HepG2 (cell line): ENCODE results near the gene CENPB. TPM values are rescaled to one million over a fixed set of nuclear protein-coding genes. Genes with fewer than 3 reads are reported as not detected.

Source experiments
- EED ChIP-seq: sonication (generic); formaldehyde crosslinking; IDR thresholded peaks from 2 replicates; pipeline ENCODE4 v1.5.0; 2020; ENCODE audit warnings: mild to moderate bottlenecking, missing genetic modification reagents
- GMEB1 ChIP-seq: sonication (generic); formaldehyde crosslinking; IDR thresholded peaks from 2 replicates; pipeline ENCODE4 v1.5.1; 2020; ENCODE audit warnings: missing genetic modification reagents, mild to moderate bottlenecking, borderline replicate concordance
- SMAD1 ChIP-seq: sonication (generic); formaldehyde crosslinking; IDR thresholded peaks from 2 replicates; pipeline ENCODE4 v1.4.0; 2020; ENCODE audit warnings: missing genetic modification reagents, low read depth, mild to moderate bottlenecking, borderline replicate concordance
- TRAFD1 ChIP-seq: sonication (generic); formaldehyde crosslinking; IDR thresholded peaks from 2 replicates; pipeline ENCODE4 v1.5.1; 2020; ENCODE audit warnings: missing genetic modification reagents, mild to moderate bottlenecking, borderline replicate concordance
- ZNF17 ChIP-seq: sonication (generic); formaldehyde crosslinking; IDR thresholded peaks from 2 replicates; pipeline ENCODE4 v1.5.0; 2020; ENCODE audit warnings: mild to moderate bottlenecking, missing genetic modification reagents
- ZNF24 ChIP-seq: fragments of 450-650 bp; IDR thresholded peaks from 2 replicates; pipeline ENCODE4 v1.6.1; 2017; ENCODE audit warnings: antibody characterized with exemption, mild to moderate bottlenecking
- ZNF333 ChIP-seq: sonication (generic); formaldehyde crosslinking; IDR thresholded peaks from 2 replicates; pipeline ENCODE4 v1.4.0; 2020; ENCODE audit warnings: mild to moderate bottlenecking, missing genetic modification reagents, borderline replicate concordance
- ZNF34 ChIP-seq: sonication (generic); formaldehyde crosslinking; IDR thresholded peaks from 2 replicates; pipeline ENCODE4 v1.4.0; 2020; ENCODE audit warnings: mild to moderate bottlenecking, missing genetic modification reagents, borderline replicate concordance
- ZNF652 ChIP-seq: IDR thresholded peaks from 2 replicates; pipeline ENCODE4 v1.6.1; 2016; ENCODE audit warnings: low read depth, borderline replicate concordance
- ZNF75D ChIP-seq: sonication (generic); formaldehyde crosslinking; IDR thresholded peaks from 2 replicates; pipeline ENCODE4 v1.8.1; 2023; ENCODE audit warnings: missing genetic modification reagents, mild to moderate bottlenecking, borderline replicate concordance
- polyA plus RNA-seq, 8 experiments: library from polyadenylated mRNA; depleted of rRNA in 3 of 8; stranded (reverse) in 7 of 8; unstranded in 1 of 8; fragments of >200 nt; fragmentation: Illumina TruSeq in 4 of 8; extraction: Trizol in 4 of 8; gene quantifications; 2 replicates each; pipeline versions ENCODE4 v1.2.1 to v1.2.3, GENCODE V29; 2011 to 2016; ENCODE audit warnings: low read depth in 4 of 8, missing spikeins in 1 of 8, mixed read lengths in 1 of 8; ENCODE audit not compliant: insufficient read depth in 1 of 8
- total RNA-seq, 5 experiments: library from RNA; depleted of rRNA; stranded (reverse); fragments of >200 nt; fragmentation: Illumina TruSeq; extraction: Trizol; gene quantifications; 2 replicates each; pipeline ENCODE4 v1.2.3, GENCODE V29; 2016; ENCODE audit warnings: low read depth in 1 of 5
- TF ChIP-seq, protein P1 (sequence below): sonication (generic); formaldehyde crosslinking; IDR thresholded peaks from 2 replicates; pipeline ENCODE4 v1.8.1; 2023; ENCODE audit warnings: mild to moderate bottlenecking, missing genetic modification reagents
- TF ChIP-seq, protein P2 (sequence below): sonication (generic); formaldehyde crosslinking; IDR thresholded peaks from 2 replicates; pipeline ENCODE4 v1.4.0; 2020; ENCODE audit warnings: missing genetic modification reagents
- TF ChIP-seq, protein P3 (sequence below): sonication (generic); formaldehyde crosslinking; IDR thresholded peaks from 2 replicates; pipeline ENCODE4 v1.4.0; 2020; ENCODE audit warnings: missing genetic modification reagents

The CENPB gene
- total and polyA plus RNA-seq, 2 of the 13 experiments (the other 11 are each of a cell fraction or from before 2014, with no cell fraction given): 10.4 to 54.5 TPM

DNA sequence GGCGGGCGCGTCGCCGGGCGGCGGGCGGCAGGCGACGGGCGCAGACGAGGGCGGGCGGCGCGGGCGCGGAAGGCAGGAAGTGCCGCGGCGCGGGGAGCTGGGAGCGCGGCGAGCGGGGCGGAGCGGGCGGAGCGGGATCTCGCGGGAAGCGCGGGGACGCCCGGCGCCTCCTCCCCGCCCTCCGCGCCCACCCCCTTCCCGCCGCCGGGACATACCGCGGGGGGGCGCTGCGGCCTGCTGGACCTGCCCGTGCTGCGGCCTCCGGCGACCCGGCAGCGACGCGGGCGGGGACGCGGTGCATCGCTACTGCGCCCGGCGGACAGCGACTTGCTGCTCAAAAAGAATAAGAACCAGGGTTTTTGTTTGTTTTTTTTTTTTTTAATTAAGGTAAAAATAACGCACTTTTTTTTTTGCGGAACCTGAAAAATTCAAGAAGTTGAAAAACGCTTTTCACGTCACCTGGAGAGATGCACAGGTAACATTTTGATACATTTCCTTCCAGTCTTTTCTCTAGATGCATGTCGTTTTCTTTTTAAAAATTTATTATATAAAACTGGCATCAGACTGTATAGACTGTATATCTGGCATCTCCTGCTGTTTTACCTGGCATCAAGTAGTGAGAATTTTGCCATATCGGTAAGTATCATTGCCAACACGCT, at the start of gene CENPB (continued):
- TF ChIP-seq, protein P1, sequence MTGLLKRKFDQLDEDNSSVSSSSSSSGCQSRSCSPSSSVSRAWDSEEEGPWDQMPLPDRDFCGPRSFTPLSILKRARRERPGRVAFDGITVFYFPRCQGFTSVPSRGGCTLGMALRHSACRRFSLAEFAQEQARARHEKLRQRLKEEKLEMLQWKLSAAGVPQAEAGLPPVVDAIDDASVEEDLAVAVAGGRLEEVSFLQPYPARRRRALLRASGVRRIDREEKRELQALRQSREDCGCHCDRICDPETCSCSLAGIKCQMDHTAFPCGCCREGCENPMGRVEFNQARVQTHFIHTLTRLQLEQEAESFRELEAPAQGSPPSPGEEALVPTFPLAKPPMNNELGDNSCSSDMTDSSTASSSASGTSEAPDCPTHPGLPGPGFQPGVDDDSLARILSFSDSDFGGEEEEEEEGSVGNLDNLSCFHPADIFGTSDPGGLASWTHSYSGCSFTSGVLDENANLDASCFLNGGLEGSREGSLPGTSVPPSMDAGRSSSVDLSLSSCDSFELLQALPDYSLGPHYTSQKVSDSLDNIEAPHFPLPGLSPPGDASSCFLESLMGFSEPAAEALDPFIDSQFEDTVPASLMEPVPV: no peak; the same call in 1 of the 2 replicates
- TF ChIP-seq ZNF17 (CRISPR knock-in tag) (no peak), GMEB1 (peak; percentile 62; the same call in 1 of the 2 replicates), EED (CRISPR knock-in tag) (no peak), ZNF333 (no peak), ZNF75D (CRISPR knock-in tag) (no peak), ZNF652 (no peak), TRAFD1 (CRISPR knock-in tag) (no peak), ZNF34 (CRISPR knock-in tag) (no peak), SMAD1 (CRISPR knock-in tag) (no peak), ZNF24 (no peak)
- TF ChIP-seq, protein P2, sequence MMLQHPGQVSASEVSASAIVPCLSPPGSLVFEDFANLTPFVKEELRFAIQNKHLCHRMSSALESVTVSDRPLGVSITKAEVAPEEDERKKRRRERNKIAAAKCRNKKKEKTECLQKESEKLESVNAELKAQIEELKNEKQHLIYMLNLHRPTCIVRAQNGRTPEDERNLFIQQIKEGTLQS (CRISPR knock-in tag): no peak
- TF ChIP-seq, protein P3, sequence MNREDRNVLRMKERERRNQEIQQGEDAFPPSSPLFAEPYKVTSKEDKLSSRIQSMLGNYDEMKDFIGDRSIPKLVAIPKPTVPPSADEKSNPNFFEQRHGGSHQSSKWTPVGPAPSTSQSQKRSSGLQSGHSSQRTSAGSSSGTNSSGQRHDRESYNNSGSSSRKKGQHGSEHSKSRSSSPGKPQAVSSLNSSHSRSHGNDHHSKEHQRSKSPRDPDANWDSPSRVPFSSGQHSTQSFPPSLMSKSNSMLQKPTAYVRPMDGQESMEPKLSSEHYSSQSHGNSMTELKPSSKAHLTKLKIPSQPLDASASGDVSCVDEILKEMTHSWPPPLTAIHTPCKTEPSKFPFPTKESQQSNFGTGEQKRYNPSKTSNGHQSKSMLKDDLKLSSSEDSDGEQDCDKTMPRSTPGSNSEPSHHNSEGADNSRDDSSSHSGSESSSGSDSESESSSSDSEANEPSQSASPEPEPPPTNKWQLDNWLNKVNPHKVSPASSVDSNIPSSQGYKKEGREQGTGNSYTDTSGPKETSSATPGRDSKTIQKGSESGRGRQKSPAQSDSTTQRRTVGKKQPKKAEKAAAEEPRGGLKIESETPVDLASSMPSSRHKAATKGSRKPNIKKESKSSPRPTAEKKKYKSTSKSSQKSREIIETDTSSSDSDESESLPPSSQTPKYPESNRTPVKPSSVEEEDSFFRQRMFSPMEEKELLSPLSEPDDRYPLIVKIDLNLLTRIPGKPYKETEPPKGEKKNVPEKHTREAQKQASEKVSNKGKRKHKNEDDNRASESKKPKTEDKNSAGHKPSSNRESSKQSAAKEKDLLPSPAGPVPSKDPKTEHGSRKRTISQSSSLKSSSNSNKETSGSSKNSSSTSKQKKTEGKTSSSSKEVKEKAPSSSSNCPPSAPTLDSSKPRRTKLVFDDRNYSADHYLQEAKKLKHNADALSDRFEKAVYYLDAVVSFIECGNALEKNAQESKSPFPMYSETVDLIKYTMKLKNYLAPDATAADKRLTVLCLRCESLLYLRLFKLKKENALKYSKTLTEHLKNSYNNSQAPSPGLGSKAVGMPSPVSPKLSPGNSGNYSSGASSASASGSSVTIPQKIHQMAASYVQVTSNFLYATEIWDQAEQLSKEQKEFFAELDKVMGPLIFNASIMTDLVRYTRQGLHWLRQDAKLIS (CRISPR knock-in tag): no peak
